HepG2 (cell line): ENCODE data around the gene ENDOU. TPM values are rescaled to one million over a fixed set of nuclear protein-coding genes. Genes with fewer than 3 reads are reported as not detected.

ENCODE experiments used
- ATAC-seq: fragments of 200-7000 bp; cut with Tn5 transposase; 3 replicates; pipeline ENCODE4 v1.9.1; 2020; ENCODE audit warnings: mild to moderate bottlenecking, moderate library complexity
- BruUV-seq: library from RNA; stranded (reverse); fragments of 400-500 nt; replicated peaks from 2 replicates; lab custom pipeline; 2021; lab: Mats Ljungman, UMichigan
- CTCF ChIA-PET: fragments of 300-600 bp; formaldehyde crosslinking; extraction: SDS; loops from one replicate; lab custom pipeline; 2021; ENCODE audit warnings: low total read pairs, inconsistent platforms, low intra/inter-chr PET ratio; lab: Yijun Ruan, JAX
- POLR2A ChIA-PET: fragments of 350-600 bp; sonication (Branson Sonifier 250); formaldehyde crosslinking; loops from one replicate; lab custom pipeline; 2020; ENCODE audit warnings: antibody characterized with exemption, inconsistent platforms; lab: Yijun Ruan, JAX
- DNase-seq: peaks from one replicate; pipeline ENCODE4 v3.0.0-alpha.2; 2015; ENCODE audit warnings: low spot score
- FAIRE-seq: peaks from 3 replicates; lab custom pipeline; 2011; peaks lifted over from hg19 to GRCh38; lab: Jason Lieb, UNC
- H2AFZ ChIP-seq: one replicate; pipeline ENCODE4 v1.6.1; 2011; ENCODE audit warnings: low read length, inconsistent platforms
- H3K27ac ChIP-seq: fragments of 300-600 bp; 3 replicates; pipeline ENCODE4 v1.8.0; 2011; ENCODE audit warnings: mixed run types, mild to moderate bottlenecking, mixed read lengths, low read length, inconsistent platforms; ENCODE audit not compliant: insufficient read depth; ENCODE audit errors: extremely low read length
- H3K27me3 ChIP-seq, 2 experiments: fragments of 200-600 bp in 1 of 2; 2 replicates in 1 of 2; 3 replicates in 1 of 2; pipeline versions ENCODE4 v1.6.0 to v1.8.0; 2011; ENCODE audit warnings: low read length in 2 of 2, mild to moderate bottlenecking in 2 of 2, moderate library complexity in 2 of 2, inconsistent platforms in 1 of 2; ENCODE audit not compliant: insufficient read depth in 2 of 2, control insufficient read depth in 1 of 2
- H3K36me3 ChIP-seq, 2 experiments: fragments of 200-600 bp in 1 of 2; replicated peaks in 1 of 2; 2 replicates in 1 of 2; 3 replicates in 1 of 2; pipeline versions ENCODE4 v1.5.1 to v1.8.0; 2011; ENCODE audit warnings: low read length in 2 of 2, inconsistent platforms in 1 of 2; ENCODE audit not compliant: insufficient read depth in 2 of 2, control insufficient read depth in 1 of 2
- H3K4me1 ChIP-seq: 2 replicates; pipeline ENCODE4 v1.5.1; 2012; ENCODE audit warnings: low read length, inconsistent platforms; ENCODE audit not compliant: insufficient read depth
- H3K4me2 ChIP-seq: 2 replicates; pipeline ENCODE4 v1.6.0; 2011; ENCODE audit warnings: low read depth, low read length, inconsistent platforms
- H3K4me3 ChIP-seq, 3 experiments: fragments of 200-600 bp in 1 of 3; sonication (generic), shearing (Covaris generic) in 1 of 3; replicated peaks in 1 of 3; 2 replicates each; pipeline ENCODE4 v1.5.1; 2011 to 2016; ENCODE audit warnings: low read length in 3 of 3, inconsistent platforms in 2 of 3, low read depth in 2 of 3, mild to moderate bottlenecking in 2 of 3, control low read depth in 1 of 3, mixed read lengths in 1 of 3; ENCODE audit not compliant: insufficient read depth in 1 of 3
- H3K79me2 ChIP-seq: one replicate; pipeline ENCODE4 v1.6.1; 2011; ENCODE audit warnings: low read length, inconsistent platforms; ENCODE audit not compliant: insufficient read depth
- H3K9ac ChIP-seq: 2 replicates; pipeline ENCODE4 v1.6.0; 2011; ENCODE audit warnings: mild to moderate bottlenecking, low read depth, low read length, inconsistent platforms; ENCODE audit not compliant: insufficient read depth
- H3K9me3 ChIP-seq: 2 replicates; pipeline ENCODE4 v1.5.1; 2012; ENCODE audit warnings: mild to moderate bottlenecking, low read length
- H4K20me1 ChIP-seq: 2 replicates; pipeline ENCODE4 v1.6.0; 2011; ENCODE audit warnings: inconsistent platforms, mild to moderate bottlenecking, low read length, moderate library complexity; ENCODE audit not compliant: insufficient read depth
- ARID5B ChIP-seq: IDR thresholded peaks from 2 replicates; pipeline ENCODE4 v1.4.0; 2020; ENCODE audit warnings: mild to moderate bottlenecking, missing genetic modification reagents
- ATF4 ChIP-seq, 2 experiments: fragments of 450-650 bp in 1 of 2; sonication (generic) in 1 of 2; formaldehyde crosslinking; IDR thresholded peaks; 2 replicates each; pipeline versions ENCODE4 v1.5.0 to v1.8.0; 2020 to 2022; ENCODE audit warnings: mild to moderate bottlenecking in 1 of 2, missing genetic modification reagents in 1 of 2
- ELF4 ChIP-seq: sonication (generic); formaldehyde crosslinking; IDR thresholded peaks from 2 replicates; pipeline ENCODE4 v1.5.0; 2020; ENCODE audit warnings: missing genetic modification reagents, mild to moderate bottlenecking, moderate library complexity, borderline replicate concordance
- MAFF ChIP-seq: IDR thresholded peaks from 2 replicates; pipeline ENCODE4 v1.6.1; 2011; ENCODE audit warnings: low read depth, low read length, improper control_type of control experiment
- MAFK ChIP-seq, 2 experiments: IDR thresholded peaks in 1 of 2; conservative IDR thresholded peaks in 1 of 2; 2 replicates each; pipeline ENCODE4 v1.6.1; 2011; ENCODE audit warnings: improper control_type of control experiment in 2 of 2, low read length in 2 of 2
- NBN ChIP-seq: fragments of 450-650 bp; conservative IDR thresholded peaks from 2 replicates; pipeline ENCODE4 v1.6.1; 2017
- SP2 ChIP-seq: sonication (generic); formaldehyde crosslinking; IDR thresholded peaks from 2 replicates; pipeline ENCODE4 v1.5.1; 2020; ENCODE audit warnings: mild to moderate bottlenecking, missing genetic modification reagents
- TBL1XR1 ChIP-seq: fragments of 150-350 bp; IDR thresholded peaks from 2 replicates; pipeline ENCODE4 v1.6.1; 2014; ENCODE audit warnings: borderline replicate concordance, low read length; ENCODE audit not compliant: partially characterized antibody
- WGBS: methylation state at CpG from one replicate; pipeline ENCODE4 v1.1.6; 2017; ENCODE audit warnings: low lambda C conversion rate; 5-methylcytosine and 5-hydroxymethylcytosine counted together
- in situ Hi-C: cut with HindIII; loops from 2 replicates; pipeline ENCODE4 v1.10.0; 2017; ENCODE audit warnings: low pct_unique_long_range_greater_than_20kb; ENCODE audit not compliant: extremely low pct_ligation_motif_present
- intact Hi-C: fragments of 100-400 bp; cut with micrococcal nuclease; formaldehyde crosslinking; loops from one replicate; pipeline ENCODE4 v1.10.0; 2022; ENCODE audit not compliant: unreplicated experiment
- polyA plus RNA-seq, 8 experiments: library from polyadenylated mRNA; depleted of rRNA in 3 of 8; stranded (reverse) in 7 of 8; unstranded in 1 of 8; fragments of >200 nt; fragmentation: Illumina TruSeq in 4 of 8; extraction: Trizol in 4 of 8; gene quantifications; 2 replicates each; pipeline versions ENCODE4 v1.2.1 to v1.2.3, GENCODE V29; 2011 to 2016; ENCODE audit warnings: low read depth in 4 of 8, missing spikeins in 1 of 8, mixed read lengths in 1 of 8; ENCODE audit not compliant: insufficient read depth in 1 of 8
- total RNA-seq, 5 experiments: library from RNA; depleted of rRNA; stranded (reverse); fragments of >200 nt; fragmentation: Illumina TruSeq; extraction: Trizol; gene quantifications; 2 replicates each; pipeline ENCODE4 v1.2.3, GENCODE V29; 2016; ENCODE audit warnings: low read depth in 1 of 5

Gene ENDOU
- total and polyA plus RNA-seq, 2 of the 13 experiments (the other 11 are each of a cell fraction or from before 2014, with no cell fraction given): not detected

GRCh38 chr12:47771304-47771703 is 46.0 kb upstream of the ENDOU start:
- H3K79me2 ChIP-seq: no peaks in the 10 kb centered on the region
- H3K36me3 ChIP-seq: no peaks in the 10 kb centered on the region
- ChIA-PET CTCF (no interaction called here), POLR2A (no interaction called here)
- in situ Hi-C loops: no loop called here
- FAIRE-seq: no peak
- peaks cover 64% of the 10 kb centered on the region for H3K4me1 ChIP-seq
- peak; percentile 70 to 72; a peak in 3 of 4 replicates for TF ChIP-seq MAFK (conservative IDR thresholded peaks at IDR 0.05 in 1 of 2, IDR thresholded peaks at IDR 0.05 in 1 of 2; ENCODE audit: low read length in 2 of 2)
- peak; percentile 56 for TF ChIP-seq MAFF
- TF ChIP-seq SP2 (CRISPR knock-in tag): no peak
- no peak for TF ChIP-seq TBL1XR1
- TF ChIP-seq, all 625 proteins: peak for 2
- intact Hi-C loops: no loop called here
- Histone ChIP-seq H3K27ac (no peak overlapping the region), H4K20me1 (no peaks in the 10 kb centered on the region), H2AFZ (no peak overlapping the region), H3K4me2 (no peak overlapping the region), H3K27me3 (peaks cover 3 to 8% of the 10 kb centered on the region in 2 experiments; a peak in 3 of 5 replicates), H3K9me3 (no peaks in the 10 kb centered on the region), H3K4me3 (no peak overlapping the region), H3K9ac (no peak overlapping the region)
- whole genome bisulfite sequencing: 86% methylated on average over 6 of the region's 6 CpGs
- no TSS peak for BruUV-seq
- DNase-seq (no peak), ATAC-seq (no peak)

- ChIA-PET POLR2A (no interaction called here), CTCF (no interaction called here)
- H2AFZ ChIP-seq: no peak overlapping the region
- H3K9me3 ChIP-seq: no peaks in the 10 kb centered on the region
- in situ Hi-C loops: no loop called here
- H3K36me3 ChIP-seq: no peaks in the 10 kb centered on the region
- no peak overlapping the region for H3K9ac ChIP-seq
- no peak overlapping the region for H3K4me3 ChIP-seq
- H3K27ac ChIP-seq: no peak overlapping the region
- no peaks in the 10 kb centered on the region for H4K20me1 ChIP-seq
- no peaks in the 10 kb centered on the region for H3K79me2 ChIP-seq
- peaks cover 58% of the 10 kb centered on the region for H3K4me1 ChIP-seq
- peaks cover 4 to 10% of the 10 kb centered on the region in 2 experiments; a peak in 3 of 5 replicates for H3K27me3 ChIP-seq
- 31% methylated on average over 3 of the region's 3 CpGs for WGBS
- intact Hi-C loops: no loop called here
- no peak for ATAC-seq
- DNase-seq: peak; percentile 35
- no peak for FAIRE-seq
- BruUV-seq: no TSS peak
- no peak overlapping the region for H3K4me2 ChIP-seq
- TF ChIP-seq ARID5B: peak; percentile 49
- TF ChIP-seq ELF4: no peak
- TF ChIP-seq ATF4 (CRISPR knock-in tag; IDR thresholded peaks at IDR 0.05): 0 out of 4 replicates have a peak, but pooled peaks of 1 of the 2 experiments have one; percentile 29
- TF ChIP-seq NBN: no peak
Measured at GRCh38 chr12:47770086-47770726, 44.9 kb upstream of the ENDOU start.
